ENCODE data around the gene TET2.

TET2 gene

GRCh38 chr4:105184316-105184980 is 37.8 kb downstream of the TET2 start:
- no peak overlapping the region for H3K4me3 Mint-ChIP-seq
- TF ChIP-seq CTCF (IDR thresholded peaks at IDR 0.05), result no peak
- H3K4me1 Mint-ChIP-seq, result peaks cover 12% of the 10 kb centered on the region
- peak overlapping the region; percentile 28 for H3K27ac Mint-ChIP-seq
- H3K36me3 Mint-ChIP-seq (ENCODE audit: low read depth), result peaks cover 9% of the 10 kb centered on the region
- no peak for DNase-seq
- H3K9me3 Mint-ChIP-seq, result no peaks in the 10 kb centered on the region
- no peaks in the 10 kb centered on the region for H3K27me3 Mint-ChIP-seq (ENCODE audit: low read depth, poor library complexity)

GRCh38 chr4:105186701-105187161 is 40.1 kb downstream of the TET2 start:
- no peak for DNase-seq
- no peak for TF ChIP-seq CTCF (IDR thresholded peaks at IDR 0.05)
- Mint-ChIP-seq H3K27me3 (ENCODE audit: low read depth, poor library complexity) (no peaks in the 10 kb centered on the region), H3K36me3 (ENCODE audit: low read depth) (peaks cover 18% of the 10 kb centered on the region), H3K4me3 (no peak overlapping the region), H3K4me1 (no peaks in the 10 kb centered on the region), H3K27ac (no peak overlapping the region), H3K9me3 (no peaks in the 10 kb centered on the region)

GRCh38 chr4:105189855-105190650 is 43.4 kb downstream of the TET2 start:
- Mint-ChIP-seq H3K36me3 (ENCODE audit: low read depth) (peaks cover 10% of the 10 kb centered on the region), H3K9me3 (no peaks in the 10 kb centered on the region), H3K4me1 (no peaks in the 10 kb centered on the region), H3K27me3 (ENCODE audit: low read depth, poor library complexity) (no peaks in the 10 kb centered on the region), H3K4me3 (no peak overlapping the region), H3K27ac (no peak overlapping the region)
- no peak for TF ChIP-seq CTCF (IDR thresholded peaks at IDR 0.05)
- no peak for DNase-seq

GRCh38 chr4:105191621-105192210 is 45.0 kb downstream of the TET2 start:
- Mint-ChIP-seq H3K9me3 (no peaks in the 10 kb centered on the region), H3K27ac (peak overlapping the region; percentile 40), H3K4me3 (no peak overlapping the region), H3K4me1 (no peaks in the 10 kb centered on the region), H3K36me3 (ENCODE audit: low read depth) (peaks cover 20% of the 10 kb centered on the region), H3K27me3 (ENCODE audit: low read depth, poor library complexity) (no peaks in the 10 kb centered on the region)
- no peak for TF ChIP-seq CTCF (IDR thresholded peaks at IDR 0.05)
- no peak for DNase-seq

- DNase-seq, result no peak
- no peaks in the 10 kb centered on the region for H3K4me1 Mint-ChIP-seq
Measured at GRCh38 chr4:105192474-105192873, 45.8 kb downstream of the TET2 start.

More at GRCh38 chr4:105192474-105192873, 45.8 kb downstream of the TET2 start:
- Mint-ChIP-seq H3K27me3 (ENCODE audit: low read depth, poor library complexity) (no peaks in the 10 kb centered on the region), H3K36me3 (ENCODE audit: low read depth) (peaks cover 23% of the 10 kb centered on the region), H3K9me3 (no peaks in the 10 kb centered on the region), H3K27ac (no peak overlapping the region), H3K4me3 (no peak overlapping the region)
- TF ChIP-seq CTCF (IDR thresholded peaks at IDR 0.05), result no peak

Measured in nephron progenitor cell (in vitro differentiated cells).